Measurements from ENCODE around the gene AMT.

- TF ChIP-seq GATA2 (IDR thresholded peaks at IDR 0.05; ENCODE audit: low read depth, low read length) (no peak), GATA3 (IDR thresholded peaks at IDR 0.05; ENCODE audit: low read depth, low read length) (no peak)
These were observed 10.7 kb downstream of the AMT start for GRCh38 chr3:49411535-49411967.

Measured in SH-SY5Y (cell line).